Measurements from ENCODE around the gene KIAA1328.

DNA sequence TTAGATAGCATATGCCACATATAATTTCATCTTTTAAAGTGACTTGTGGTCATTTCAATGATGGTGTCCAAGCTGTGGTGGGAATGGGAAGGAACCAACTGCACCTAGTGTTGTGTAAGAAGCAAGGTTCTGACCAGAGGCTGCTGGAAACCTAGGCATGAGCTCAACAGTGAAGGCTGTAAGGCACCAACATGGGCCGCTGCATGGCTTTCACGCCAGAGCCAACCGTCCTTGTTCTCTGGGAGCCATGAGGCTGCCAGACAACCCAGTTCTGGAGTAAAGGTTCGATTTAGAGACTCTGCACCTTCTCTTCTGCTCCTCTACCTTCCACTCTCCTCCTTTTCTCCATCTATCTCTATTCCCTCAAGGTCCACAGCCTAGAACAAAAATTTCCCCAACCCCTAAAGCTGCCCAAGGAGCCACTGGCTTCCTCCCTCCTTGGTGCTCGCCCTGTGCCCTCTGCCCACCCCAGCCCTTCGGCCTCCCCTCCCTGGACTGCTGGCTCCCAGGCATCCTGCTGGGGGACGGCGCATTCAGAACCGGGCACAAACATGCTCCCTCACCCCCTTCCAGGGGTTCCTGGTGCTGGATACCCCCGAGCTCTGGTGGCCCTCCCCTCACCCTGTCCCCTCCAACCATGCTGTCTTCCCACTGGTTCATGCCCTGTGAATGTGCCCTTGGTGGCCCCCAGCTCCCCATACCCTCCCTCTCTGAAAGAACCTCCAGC, 431.6 kb downstream of the KIAA1328 start:
- TF ChIP-seq, protein P1, sequence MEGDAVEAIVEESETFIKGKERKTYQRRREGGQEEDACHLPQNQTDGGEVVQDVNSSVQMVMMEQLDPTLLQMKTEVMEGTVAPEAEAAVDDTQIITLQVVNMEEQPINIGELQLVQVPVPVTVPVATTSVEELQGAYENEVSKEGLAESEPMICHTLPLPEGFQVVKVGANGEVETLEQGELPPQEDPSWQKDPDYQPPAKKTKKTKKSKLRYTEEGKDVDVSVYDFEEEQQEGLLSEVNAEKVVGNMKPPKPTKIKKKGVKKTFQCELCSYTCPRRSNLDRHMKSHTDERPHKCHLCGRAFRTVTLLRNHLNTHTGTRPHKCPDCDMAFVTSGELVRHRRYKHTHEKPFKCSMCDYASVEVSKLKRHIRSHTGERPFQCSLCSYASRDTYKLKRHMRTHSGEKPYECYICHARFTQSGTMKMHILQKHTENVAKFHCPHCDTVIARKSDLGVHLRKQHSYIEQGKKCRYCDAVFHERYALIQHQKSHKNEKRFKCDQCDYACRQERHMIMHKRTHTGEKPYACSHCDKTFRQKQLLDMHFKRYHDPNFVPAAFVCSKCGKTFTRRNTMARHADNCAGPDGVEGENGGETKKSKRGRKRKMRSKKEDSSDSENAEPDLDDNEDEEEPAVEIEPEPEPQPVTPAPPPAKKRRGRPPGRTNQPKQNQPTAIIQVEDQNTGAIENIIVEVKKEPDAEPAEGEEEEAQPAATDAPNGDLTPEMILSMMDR (IDR thresholded peaks at IDR 0.05), result no peak
- no peak for TF ChIP-seq EP300 (IDR thresholded peaks at IDR 0.05)
- no peak for TF ChIP-seq POLR2A (IDR thresholded peaks at IDR 0.05)

Measured in tibial nerve (tissue), 4 donors.